GM13976 (cell line): ENCODE measurements around the gene ALX4.
A peak's percentile ranks its signal among the peaks of the same experiment; 100 is the strongest.

ENCODE experiments used
- DNase-seq: peaks from one replicate; pipeline ENCODE4 v3.0.0; 2012; ENCODE audit warnings: low spot score
- in situ Hi-C: fragments of 300-500 bp; cut with MboI; formaldehyde crosslinking; loops from one replicate; pipeline ENCODE4 v1.12.0; 2022; ENCODE audit warnings: low sequenced_read_pairs, mixed read lengths, inconsistent platforms; ENCODE audit not compliant: unreplicated experiment
- TF ChIP-seq, protein P1 (sequence below): IDR thresholded peaks from 2 replicates; pipeline ENCODE4 v1.5.1; 2012; ENCODE audit warnings: borderline replicate concordance, mild to moderate bottlenecking; ENCODE audit not compliant: insufficient read depth; ENCODE audit errors: extremely low read depth, missing control alignments, control extremely low read depth

The ALX4 gene

DNA sequence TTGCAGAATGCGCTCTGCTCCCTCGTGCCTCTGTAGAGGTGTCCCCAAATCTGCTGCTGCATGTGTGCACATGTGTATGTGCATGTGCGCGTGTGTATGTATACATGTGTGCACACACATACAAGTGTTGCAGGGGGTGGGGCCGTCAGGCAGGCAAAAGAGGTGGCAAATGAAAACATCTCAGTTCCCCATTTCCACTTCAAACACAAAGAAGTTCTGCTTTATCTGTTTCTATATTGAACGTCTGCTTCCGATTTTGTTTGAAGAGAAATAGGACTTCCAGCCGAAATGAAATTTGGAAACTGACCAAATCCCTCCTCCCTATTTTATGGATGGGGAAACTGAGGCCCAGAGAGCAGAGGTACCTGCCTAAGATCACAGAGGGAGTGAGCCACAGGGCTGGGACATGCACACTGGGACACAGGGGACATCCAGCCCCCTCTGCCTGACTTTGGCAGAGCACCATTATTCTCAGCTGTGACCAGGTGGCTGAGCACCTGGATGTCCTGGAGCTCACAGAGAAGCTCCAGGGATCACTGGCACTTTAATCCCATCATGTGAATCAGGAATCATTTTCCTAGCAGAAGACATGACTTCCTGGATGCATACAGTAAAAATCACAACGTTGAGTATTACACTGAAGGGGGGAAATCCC is 41.2 kb upstream of the ALX4 start:
- in situ Hi-C loops, result no loop called here
- DNase-seq, result peak; percentile 46

DNA sequence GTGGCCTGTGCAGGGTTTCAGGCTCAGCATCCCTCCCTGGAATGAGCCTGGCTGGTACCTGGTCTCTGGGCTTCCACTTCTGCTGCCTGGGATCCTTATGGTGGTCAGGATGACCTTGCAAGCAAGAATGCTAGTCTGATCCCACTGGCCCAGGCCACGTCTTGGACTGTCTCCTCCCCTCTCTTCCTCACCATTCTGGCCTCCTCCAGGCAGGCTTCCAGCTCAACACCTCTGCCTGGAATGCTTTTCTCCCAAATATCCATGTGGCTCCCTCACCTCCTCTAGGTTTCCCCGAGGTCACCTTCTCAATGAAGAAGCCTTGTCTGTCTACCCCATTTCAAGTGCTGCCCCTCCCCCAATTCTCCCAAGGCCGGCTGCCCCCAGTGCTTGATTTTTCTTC is 39.4 kb upstream of the ALX4 start:
- in situ Hi-C loops, result no loop called here
- DNase-seq, result no peak
- TF ChIP-seq, protein P1, sequence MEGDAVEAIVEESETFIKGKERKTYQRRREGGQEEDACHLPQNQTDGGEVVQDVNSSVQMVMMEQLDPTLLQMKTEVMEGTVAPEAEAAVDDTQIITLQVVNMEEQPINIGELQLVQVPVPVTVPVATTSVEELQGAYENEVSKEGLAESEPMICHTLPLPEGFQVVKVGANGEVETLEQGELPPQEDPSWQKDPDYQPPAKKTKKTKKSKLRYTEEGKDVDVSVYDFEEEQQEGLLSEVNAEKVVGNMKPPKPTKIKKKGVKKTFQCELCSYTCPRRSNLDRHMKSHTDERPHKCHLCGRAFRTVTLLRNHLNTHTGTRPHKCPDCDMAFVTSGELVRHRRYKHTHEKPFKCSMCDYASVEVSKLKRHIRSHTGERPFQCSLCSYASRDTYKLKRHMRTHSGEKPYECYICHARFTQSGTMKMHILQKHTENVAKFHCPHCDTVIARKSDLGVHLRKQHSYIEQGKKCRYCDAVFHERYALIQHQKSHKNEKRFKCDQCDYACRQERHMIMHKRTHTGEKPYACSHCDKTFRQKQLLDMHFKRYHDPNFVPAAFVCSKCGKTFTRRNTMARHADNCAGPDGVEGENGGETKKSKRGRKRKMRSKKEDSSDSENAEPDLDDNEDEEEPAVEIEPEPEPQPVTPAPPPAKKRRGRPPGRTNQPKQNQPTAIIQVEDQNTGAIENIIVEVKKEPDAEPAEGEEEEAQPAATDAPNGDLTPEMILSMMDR, result no peak

More for the DNA sequence above, 41.2 kb upstream of the ALX4 start:
- TF ChIP-seq, protein P1, result no peak

DNA sequence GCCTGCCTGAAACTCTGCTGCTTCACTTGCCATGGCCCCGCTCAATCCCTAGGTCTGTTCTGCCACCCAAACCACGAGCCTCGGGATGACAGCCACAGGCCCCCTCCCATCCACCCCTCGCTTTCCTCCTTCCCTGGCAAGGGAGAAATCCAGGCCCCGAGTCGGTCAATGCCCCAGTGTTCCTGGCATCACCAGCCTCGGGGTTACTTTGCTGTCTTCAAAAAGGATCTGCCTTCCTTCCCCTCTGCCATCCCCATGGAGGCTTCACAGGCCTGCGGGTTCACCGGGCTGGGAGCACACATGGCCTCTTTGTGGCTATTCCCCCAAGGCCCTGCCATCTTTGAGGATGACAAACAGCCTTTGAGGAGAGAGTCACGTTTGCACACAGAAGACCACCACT is 38.8 kb upstream of the ALX4 start:
- in situ Hi-C loops, result no loop called here
- no peak for DNase-seq
- TF ChIP-seq, protein P1, result no peak

DNA sequence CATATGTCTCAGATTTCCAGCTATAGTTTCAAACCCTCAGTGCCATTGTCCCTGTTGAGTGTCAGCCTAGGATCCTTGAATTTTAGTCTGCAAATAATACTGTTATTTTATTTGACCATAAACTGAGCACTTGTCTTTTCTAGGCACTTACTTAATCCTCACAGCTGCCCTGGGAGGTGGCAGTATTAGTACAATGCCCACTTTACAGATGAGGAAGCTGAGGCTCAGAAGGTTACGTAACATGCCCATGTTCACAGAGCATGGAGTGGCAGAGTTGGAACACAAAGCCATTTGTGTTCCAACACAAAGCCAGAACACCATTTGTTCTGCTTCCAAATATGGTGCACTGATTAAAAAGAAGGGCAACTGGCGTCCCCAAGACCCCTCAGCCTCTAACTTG is 38.2 kb upstream of the ALX4 start:
- in situ Hi-C loops, result no loop called here
- DNase-seq, result no peak
- TF ChIP-seq, protein P1, result no peak

DNA sequence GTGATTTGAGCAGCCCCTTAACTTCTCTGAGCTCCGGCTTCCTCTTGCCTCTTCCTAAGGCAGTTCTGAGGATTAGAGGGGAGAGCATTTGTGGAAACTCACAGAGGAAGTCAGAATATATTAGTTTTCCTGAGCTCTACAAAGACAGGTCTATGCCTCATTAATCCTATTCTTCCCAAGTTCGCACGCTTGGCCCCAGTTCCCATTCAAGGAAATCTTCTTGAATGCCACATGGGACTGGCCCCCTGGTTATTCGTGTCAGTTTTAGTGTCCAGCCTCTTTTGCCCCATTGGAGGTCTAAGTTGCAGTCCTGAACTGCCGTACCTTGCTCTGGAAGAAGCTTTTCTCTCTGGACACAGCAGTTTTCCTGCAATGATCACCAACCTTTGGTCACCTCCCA is 37.6 kb upstream of the ALX4 start:
- in situ Hi-C loops, result no loop called here
- DNase-seq, result no peak
- TF ChIP-seq, protein P1, result no peak

DNA sequence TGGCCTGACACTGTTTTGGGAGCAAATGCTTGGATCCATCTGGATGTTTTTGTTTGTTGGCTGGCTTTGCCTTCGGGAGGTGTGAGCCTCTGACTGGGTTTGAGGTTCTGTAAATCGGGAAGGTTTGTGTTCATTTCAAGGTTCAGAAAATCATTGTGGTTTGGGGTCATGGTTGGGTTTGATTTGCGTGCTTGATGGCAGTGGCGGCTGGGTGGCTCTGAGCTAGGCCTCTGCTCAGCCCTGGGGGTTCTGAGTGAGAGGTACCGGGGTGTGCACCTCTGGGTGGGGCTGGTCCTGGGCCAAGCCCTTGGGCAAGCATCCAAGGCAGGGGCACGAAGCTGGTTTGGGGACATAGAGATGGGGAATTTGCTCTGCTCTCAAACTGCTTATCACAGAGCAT is 37.0 kb upstream of the ALX4 start:
- DNase-seq, result no peak
- TF ChIP-seq, protein P1, result no peak
- in situ Hi-C loops, result no loop called here
